ENCODE data around the gene TBC1D2. TPM values are rescaled to one million over a fixed set of nuclear protein-coding genes. Genes with fewer than 3 reads are reported as not detected.

TBC1D2 gene
- total and polyA plus RNA-seq, 2 experiments from 2014 or later: 3.7 to 6.8 TPM

GRCh38 chr9:98255578-98256296 lies at the start of gene TBC1D2 (continued):
- TF ChIP-seq, protein P1, sequence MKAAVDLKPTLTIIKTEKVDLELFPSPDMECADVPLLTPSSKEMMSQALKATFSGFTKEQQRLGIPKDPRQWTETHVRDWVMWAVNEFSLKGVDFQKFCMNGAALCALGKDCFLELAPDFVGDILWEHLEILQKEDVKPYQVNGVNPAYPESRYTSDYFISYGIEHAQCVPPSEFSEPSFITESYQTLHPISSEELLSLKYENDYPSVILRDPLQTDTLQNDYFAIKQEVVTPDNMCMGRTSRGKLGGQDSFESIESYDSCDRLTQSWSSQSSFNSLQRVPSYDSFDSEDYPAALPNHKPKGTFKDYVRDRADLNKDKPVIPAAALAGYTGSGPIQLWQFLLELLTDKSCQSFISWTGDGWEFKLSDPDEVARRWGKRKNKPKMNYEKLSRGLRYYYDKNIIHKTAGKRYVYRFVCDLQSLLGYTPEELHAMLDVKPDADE (IDR thresholded peaks at IDR 0.05): peak; percentile 83
- peak; percentile 50 for TF ChIP-seq POLR2AphosphoS5 (IDR thresholded peaks at IDR 0.05; ENCODE audit: low read depth)
- TF ChIP-seq ZNF331 (CRISPR knock-in tag; IDR thresholded peaks at IDR 0.05; ENCODE audit: low read depth): no peak

GRCh38 chr9:98304381-98304780 lies 48.9 kb upstream of the TBC1D2 start:
- 0 out of 2 replicates have a peak, but pooled peaks cover 4% of the 10 kb centered on the region for H3K9me2 ChIP-seq (ENCODE audit: insufficient read depth)
- H3K36me3 ChIP-seq (ENCODE audit: insufficient read depth): no peaks in the 10 kb centered on the region
- H4K20me1 ChIP-seq (replicated peaks; ENCODE audit: insufficient read depth): no peaks in the 10 kb centered on the region; the same call in 1 of the 2 replicates
- no peaks in the 10 kb centered on the region for H3K27me3 ChIP-seq (ENCODE audit: insufficient read depth)
- H2AFZ ChIP-seq: no peak overlapping the region
- H3K4me3 ChIP-seq: no peak overlapping the region
- peaks cover 4% of the 10 kb centered on the region; the same call in 1 of the 3 replicates for H3K4me1 Mint-ChIP-seq
- H3K36me3 Mint-ChIP-seq (ENCODE audit: low read depth): no peaks in the 10 kb centered on the region
- no peak overlapping the region for H3K27ac Mint-ChIP-seq
- no peaks in the 10 kb centered on the region for H3K79me2 ChIP-seq (replicated peaks; ENCODE audit: insufficient read depth)
- H3K4me2 ChIP-seq: no peak overlapping the region
- no peak overlapping the region for H3K4me3 Mint-ChIP-seq
- no peaks in the 10 kb centered on the region for H3F3A ChIP-seq (replicated peaks; ENCODE audit: low read depth)
- H3K27ac ChIP-seq (ENCODE audit: low read depth): no peak overlapping the region
- ATAC-seq (no peak), DNase-seq (ENCODE audit: low spot score) (no peak)
- TF ChIP-seq JUNB (IDR thresholded peaks at IDR 0.05; ENCODE audit: unreplicated experiment) (no peak), EZH2phosphoT487 (IDR thresholded peaks at IDR 0.05; ENCODE audit: unreplicated experiment) (no peak), ZNF114 (CRISPR knock-in tag; IDR thresholded peaks at IDR 0.05) (no peak)
- TF ChIP-seq, protein P1 (IDR thresholded peaks at IDR 0.05): no peak
- peaks cover 4% of the 10 kb centered on the region for H3K27me3 Mint-ChIP-seq (ENCODE audit: insufficient read depth, low read depth, poor library complexity)
- H3K9me3 Mint-ChIP-seq: no peaks in the 10 kb centered on the region
- no peaks in the 10 kb centered on the region for H3K4me1 ChIP-seq (ENCODE audit: insufficient read depth)

- Histone ChIP-seq H3K27ac (ENCODE audit: low read depth) (no peak overlapping the region), H3K36me3 (ENCODE audit: insufficient read depth) (no peaks in the 10 kb centered on the region), H4K20me1 (replicated peaks; ENCODE audit: insufficient read depth) (no peaks in the 10 kb centered on the region), H3K27me3 (ENCODE audit: insufficient read depth) (no peaks in the 10 kb centered on the region), H3K4me2 (no peak overlapping the region), H3K4me3 (no peak overlapping the region), H3K79me2 (replicated peaks; ENCODE audit: insufficient read depth) (no peaks in the 10 kb centered on the region), H3F3A (replicated peaks; ENCODE audit: low read depth) (no peaks in the 10 kb centered on the region), H3K4me1 (ENCODE audit: insufficient read depth) (no peaks in the 10 kb centered on the region), H3K9me2 (ENCODE audit: insufficient read depth) (0 out of 2 replicates have a peak, but pooled peaks cover 4% of the 10 kb centered on the region), H2AFZ (no peak overlapping the region)
- Mint-ChIP-seq H3K4me1 (peaks cover 4% of the 10 kb centered on the region; the same call in 1 of the 3 replicates), H3K27ac (no peak overlapping the region), H3K9me3 (no peaks in the 10 kb centered on the region), H3K36me3 (ENCODE audit: low read depth) (no peaks in the 10 kb centered on the region), H3K4me3 (no peak overlapping the region), H3K27me3 (ENCODE audit: insufficient read depth, low read depth, poor library complexity) (peaks cover 6% of the 10 kb centered on the region)
- DNase-seq (ENCODE audit: low spot score) (no peak), ATAC-seq (no peak)
- TF ChIP-seq POLR2AphosphoS5 (IDR thresholded peaks at IDR 0.05; ENCODE audit: low read depth) (no peak), NANOG (IDR thresholded peaks at IDR 0.05; ENCODE audit: borderline replicate concordance) (no peak), ZNF114 (CRISPR knock-in tag; IDR thresholded peaks at IDR 0.05) (no peak), EZH2 (IDR thresholded peaks at IDR 0.05; ENCODE audit: low read depth, unreplicated experiment) (no peak), JUNB (IDR thresholded peaks at IDR 0.05; ENCODE audit: unreplicated experiment) (no peak), CREB1 (CRISPR knock-in tag; IDR thresholded peaks at IDR 0.05; ENCODE audit: low read depth) (no peak), REST (IDR thresholded peaks at IDR 0.05; ENCODE audit: unreplicated experiment) (no peak), ZNF331 (CRISPR knock-in tag; IDR thresholded peaks at IDR 0.05; ENCODE audit: low read depth) (no peak), STAT1 (IDR thresholded peaks at IDR 0.05; ENCODE audit: unreplicated experiment) (no peak)
- TF ChIP-seq, protein P2, sequence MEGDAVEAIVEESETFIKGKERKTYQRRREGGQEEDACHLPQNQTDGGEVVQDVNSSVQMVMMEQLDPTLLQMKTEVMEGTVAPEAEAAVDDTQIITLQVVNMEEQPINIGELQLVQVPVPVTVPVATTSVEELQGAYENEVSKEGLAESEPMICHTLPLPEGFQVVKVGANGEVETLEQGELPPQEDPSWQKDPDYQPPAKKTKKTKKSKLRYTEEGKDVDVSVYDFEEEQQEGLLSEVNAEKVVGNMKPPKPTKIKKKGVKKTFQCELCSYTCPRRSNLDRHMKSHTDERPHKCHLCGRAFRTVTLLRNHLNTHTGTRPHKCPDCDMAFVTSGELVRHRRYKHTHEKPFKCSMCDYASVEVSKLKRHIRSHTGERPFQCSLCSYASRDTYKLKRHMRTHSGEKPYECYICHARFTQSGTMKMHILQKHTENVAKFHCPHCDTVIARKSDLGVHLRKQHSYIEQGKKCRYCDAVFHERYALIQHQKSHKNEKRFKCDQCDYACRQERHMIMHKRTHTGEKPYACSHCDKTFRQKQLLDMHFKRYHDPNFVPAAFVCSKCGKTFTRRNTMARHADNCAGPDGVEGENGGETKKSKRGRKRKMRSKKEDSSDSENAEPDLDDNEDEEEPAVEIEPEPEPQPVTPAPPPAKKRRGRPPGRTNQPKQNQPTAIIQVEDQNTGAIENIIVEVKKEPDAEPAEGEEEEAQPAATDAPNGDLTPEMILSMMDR (conservative IDR thresholded peaks at IDR 0.05; ENCODE audit: low read depth in 2 of 2): no peak
Observed at GRCh38 chr9:98303633-98304125, 48.2 kb upstream of the TBC1D2 start.
